Purkinje cell (primary cell): Measurements from ENCODE around the gene NFKBIZ. TPM values are rescaled to one million over a fixed set of nuclear protein-coding genes. Genes with fewer than 3 reads are reported as not detected.

Source experiments
- polyA plus RNA-seq: library from polyadenylated mRNA; unstranded; fragments of >200 nt; fragmentation: Nextera tagmentation; gene quantifications from 2 replicates; pipeline ENCODE4 v1.2.1, GENCODE V29; 2014

NFKBIZ gene
- polyA plus RNA-seq: 0.94 and 2.3 TPM in 2 replicates

GRCh38 chr3:101848754-101849713 lies at the start of gene NFKBIZ:
Gene NFKBIZ, plus strand, starts transcription at chr3:101849514. Its CDS starts 115 bp downstream, at chr3:101849629.

Other genes with a start within 250 kb of the NFKBIZ start
- gene ZBTB11, start 172.4 kb upstream of the NFKBIZ start, polyA plus RNA-seq: 12.3 and 14.2 TPM in 2 replicates
- 653 and 674 TPM in 2 replicates for gene RPL24, start 162.8 kb upstream of the NFKBIZ start, polyA plus RNA-seq
- gene CEP97, start 124.9 kb upstream of the NFKBIZ start, polyA plus RNA-seq: 15.5 and 27.9 TPM in 2 replicates
- 29.7 and 35.0 TPM in 2 replicates for gene NXPE3, start 70.3 kb upstream of the NFKBIZ start, polyA plus RNA-seq